WI38 (cell line): ENCODE data around the gene NT5M.

Experiments
- H3K4me3 ChIP-seq: 2 replicates; pipeline ENCODE4 v1.5.1; 2011; ENCODE audit warnings: low read depth, mild to moderate bottlenecking, control low read depth, low read length
- CTCF ChIP-seq: IDR thresholded peaks from 2 replicates; pipeline ENCODE4 v1.5.1; 2012; ENCODE audit warnings: low read depth, mild to moderate bottlenecking, control low read depth, low read length

Gene NT5M

GRCh38 chr17:17353625-17354484 is 50.7 kb downstream of the NT5M start:
- no peak overlapping the region for H3K4me3 ChIP-seq
- TF ChIP-seq CTCF: no peak

- peak; percentile 81 for TF ChIP-seq CTCF
- H3K4me3 ChIP-seq: no peak overlapping the region
These were observed 51.6 kb downstream of the NT5M start for GRCh38 chr17:17354560-17355349.

- H3K4me3 ChIP-seq: no peak overlapping the region
- TF ChIP-seq CTCF: no peak
These were observed 52.3 kb downstream of the NT5M start for GRCh38 chr17:17355426-17355825.

GRCh38 chr17:17356149-17356930 is 53.2 kb downstream of the NT5M start:
- no peak overlapping the region for H3K4me3 ChIP-seq
- peak; percentile 100 for TF ChIP-seq CTCF

- no peak overlapping the region for H3K4me3 ChIP-seq
- TF ChIP-seq CTCF: no peak
These were observed 53.7 kb downstream of the NT5M start for GRCh38 chr17:17356931-17357270.

- no peak overlapping the region for H3K4me3 ChIP-seq
These were observed 55.0 kb downstream of the NT5M start for GRCh38 chr17:17358060-17358751.

More at GRCh38 chr17:17358060-17358751, 55.0 kb downstream of the NT5M start:
- TF ChIP-seq CTCF: no peak
